Gastrocnemius medialis (tissue), 4 donors: Measurements from ENCODE around the gene RPL21. TPM values are rescaled to one million over a fixed set of nuclear protein-coding genes. Genes with fewer than 3 reads are reported as not detected.
"Not testable (repeated sequence)": the region's sequence is repeated elsewhere in the genome, so short reads cannot be mapped to it uniquely, and the experiment has no call there.

Experiments
- ATAC-seq, 2 donors: fragments of 150-250 bp; one replicate each; pipeline ENCODE4 v1.9.1; 2016
- DNase-seq, 2 donors: peaks; one replicate each; pipeline ENCODE4 v3.0.0-alpha.2; 2019
- H3K27ac ChIP-seq, 4 donors: fragments of 200-600 bp; sonication (generic); 1 replicate in 1 of 4; 2 replicates in 3 of 4; pipeline ENCODE4 v1.5.1; 2016 to 2018; ENCODE audit warnings: mild to moderate bottlenecking in 2 of 4, moderate library complexity in 1 of 4
- H3K27me3 ChIP-seq, 3 donors: fragments of 200-600 bp; sonication (generic) in 2 of 3; 1 replicate in 1 of 3; 2 replicates in 2 of 3; pipeline versions ENCODE4 v1.5.1 to v1.6.0; 2016 to 2019; ENCODE audit warnings: mild to moderate bottlenecking in 1 of 3, moderate library complexity in 1 of 3
- H3K36me3 ChIP-seq, 2 donors: fragments of 200-600 bp; sonication (generic) in 1 of 2; one replicate each; pipeline ENCODE4 v1.5.1; 2017 to 2018
- H3K4me1 ChIP-seq, 2 donors: fragments of 200-600 bp; sonication (generic) in 1 of 2; one replicate each; pipeline ENCODE4 v1.5.1; 2016 to 2017; ENCODE audit warnings: mild to moderate bottlenecking in 2 of 2
- H3K4me3 ChIP-seq, 4 donors: fragments of 200-600 bp; sonication (generic) in 3 of 4; 1 replicate in 1 of 4; 2 replicates in 3 of 4; pipeline ENCODE4 v1.5.1; 2016 to 2019; ENCODE audit warnings: mild to moderate bottlenecking in 2 of 4
- H3K9me3 ChIP-seq, 3 donors: fragments of 200-600 bp; sonication (generic) in 2 of 3; 1 replicate in 1 of 3; 2 replicates in 2 of 3; pipeline ENCODE4 v1.5.1; 2016 to 2019
- CTCF ChIP-seq, 5 experiments: fragments of 450-650 bp in 3 of 5; fragments of 200-600 bp in 2 of 5; sonication (generic) in 2 of 5; IDR thresholded peaks in 4 of 5; conservative IDR thresholded peaks in 1 of 5; 1 replicate in 4 of 5; 2 replicates in 1 of 5; pipeline ENCODE4 v1.5.1; 2016 to 2019; ENCODE audit warnings: antibody characterized with exemption in 5 of 5, mild to moderate bottlenecking in 3 of 5, moderate library complexity in 3 of 5
- POLR2A ChIP-seq, 2 donors: fragments of 450-650 bp; IDR thresholded peaks; one replicate each; pipeline ENCODE4 v1.6.1; 2017; ENCODE audit warnings: antibody characterized with exemption in 2 of 2, mild to moderate bottlenecking in 2 of 2, moderate library complexity in 2 of 2
- in situ Hi-C, 4 donors: fragments of 200-750 bp; cut with MboI; loops; one replicate each; pipeline versions ENCODE4 v1.15.0 to v1.8.0; 2017; ENCODE audit warnings: low sequenced_read_pairs in 4 of 4
- intact Hi-C: fragments of 100-400 bp; cut with DNase I; formaldehyde crosslinking; loops from one replicate; pipeline ENCODE4 v1.15.1; 2023; ENCODE audit warnings: low total_unique reads
- total RNA-seq, 4 donors: library from RNA; depleted of rRNA; stranded (reverse); fragments of >200 nt; gene quantifications; one replicate each; pipeline versions ENCODE4 v1.1.0 to v1.2.3, GENCODE V29; 2016

The RPL21 gene
- total RNA-seq, 4 donors from 2014 or later: 774 to 913 (median 796) TPM

GRCh38 chr13:27283906-27284493 lies 32.6 kb downstream of the RPL21 start:
- no peak for TF ChIP-seq POLR2A (IDR thresholded peaks at IDR 0.05)
- TF ChIP-seq CTCF (IDR thresholded peaks at IDR 0.05 in 4 of 5, conservative IDR thresholded peaks at IDR 0.05 in 1 of 5): peak in 2 of 5 experiments; percentile 8 to 22
- H3K9me3 ChIP-seq: no peaks in the 10 kb centered on the region
- in situ Hi-C loops (no loop called here), intact Hi-C loops (no loop called here)
- H3K27me3 ChIP-seq: no peaks in the 10 kb centered on the region
- H3K4me1 ChIP-seq: no peaks in the 10 kb centered on the region
- no peak for ATAC-seq
- no peak overlapping the region for H3K4me3 ChIP-seq
- no peak overlapping the region for H3K27ac ChIP-seq
- no peak for DNase-seq
- no peaks in the 10 kb centered on the region for H3K36me3 ChIP-seq

- ATAC-seq (no peak), DNase-seq (no peak)
- TF ChIP-seq CTCF (IDR thresholded peaks at IDR 0.05 in 4 of 5, conservative IDR thresholded peaks at IDR 0.05 in 1 of 5): no peak
- no peak for TF ChIP-seq POLR2A (IDR thresholded peaks at IDR 0.05)
- Histone ChIP-seq H3K27me3 (no peaks in the 10 kb centered on the region), H3K27ac (no peak overlapping the region), H3K9me3 (no peaks in the 10 kb centered on the region), H3K36me3 (no peaks in the 10 kb centered on the region), H3K4me1 (no peaks in the 10 kb centered on the region), H3K4me3 (no peak overlapping the region)
- in situ Hi-C loops: no loop called here
- intact Hi-C loops: no loop called here
Observed at GRCh38 chr13:27288392-27288791, 37.0 kb downstream of the RPL21 start.

GRCh38 chr13:27289011-27289665 lies 37.8 kb downstream of the RPL21 start:
- no peaks in the 10 kb centered on the region for H3K36me3 ChIP-seq
- H3K4me3 ChIP-seq: no peak overlapping the region
- H3K4me1 ChIP-seq: no peaks in the 10 kb centered on the region
- DNase-seq (no peak), ATAC-seq (no peak)
- no peaks in the 10 kb centered on the region for H3K9me3 ChIP-seq
- no peaks in the 10 kb centered on the region for H3K27me3 ChIP-seq
- TF ChIP-seq POLR2A (IDR thresholded peaks at IDR 0.05): no peak
- TF ChIP-seq CTCF (IDR thresholded peaks at IDR 0.05 in 4 of 5, conservative IDR thresholded peaks at IDR 0.05 in 1 of 5): no peak
- in situ Hi-C loops (no loop called here), intact Hi-C loops (no loop called here)
- H3K27ac ChIP-seq: no peak overlapping the region

GRCh38 chr13:27290715-27291114 lies 39.4 kb downstream of the RPL21 start:
- intact Hi-C loops (no loop called here), in situ Hi-C loops (no loop called here)
- no peaks in the 10 kb centered on the region for H3K4me1 ChIP-seq
- no peak overlapping the region for H3K27ac ChIP-seq
- H3K27me3 ChIP-seq: no peaks in the 10 kb centered on the region
- no peaks in the 10 kb centered on the region for H3K9me3 ChIP-seq
- no peak for ATAC-seq
- H3K4me3 ChIP-seq: no peak overlapping the region
- TF ChIP-seq CTCF (IDR thresholded peaks at IDR 0.05 in 4 of 5, conservative IDR thresholded peaks at IDR 0.05 in 1 of 5) (no peak), POLR2A (IDR thresholded peaks at IDR 0.05) (no peak)
- no peak for DNase-seq
- H3K36me3 ChIP-seq: no peaks in the 10 kb centered on the region

GRCh38 chr13:27291967-27292366 lies 40.6 kb downstream of the RPL21 start:
- intact Hi-C loops, ATAC-seq, in situ Hi-C loops: not testable (repeated sequence)

More at GRCh38 chr13:27291967-27292366, 40.6 kb downstream of the RPL21 start:
- H3K36me3 ChIP-seq, H3K4me3 ChIP-seq, H3K9me3 ChIP-seq, H3K4me1 ChIP-seq, H3K27me3 ChIP-seq, DNase-seq, H3K27ac ChIP-seq: not testable (repeated sequence)
